HFF-Myc (cell line): Measurements from ENCODE around the gene DDX39B.

ENCODE experiments used
- DNase-seq: peaks from one replicate; pipeline ENCODE4 v3.0.0-alpha.2; 2011; ENCODE audit warnings: low read depth; ENCODE audit errors: extremely low read depth
- H3K4me3 ChIP-seq: replicated peaks from 2 replicates; pipeline ENCODE4 v1.5.1; 2011; ENCODE audit warnings: low read depth, mild to moderate bottlenecking, control low read depth, low read length
- CTCF ChIP-seq: IDR thresholded peaks from 2 replicates; pipeline ENCODE4 v1.5.1; 2012; ENCODE audit warnings: mild to moderate bottlenecking, low read depth, low read length, control low read depth; ENCODE audit errors: missing control alignments

DDX39B gene

GRCh38 chr6:31531771-31532643 is 9.8 kb downstream of the DDX39B start:
- TF ChIP-seq CTCF: no peak
- no peak overlapping the region for H3K4me3 ChIP-seq
- DNase-seq: no peak

- no peak overlapping the region for H3K4me3 ChIP-seq
- no peak for TF ChIP-seq CTCF
- no peak for DNase-seq
These were observed 10.6 kb downstream of the DDX39B start for GRCh38 chr6:31531162-31531561.

GRCh38 chr6:31530659-31531058 is 11.1 kb downstream of the DDX39B start:
- no peak for TF ChIP-seq CTCF
- no peak for DNase-seq
- H3K4me3 ChIP-seq: no peak overlapping the region

- no peak for DNase-seq
- H3K4me3 ChIP-seq: no peak overlapping the region
- no peak for TF ChIP-seq CTCF
These were observed 12.3 kb downstream of the DDX39B start for GRCh38 chr6:31529329-31530150.

GRCh38 chr6:31528821-31529328 is 12.9 kb downstream of the DDX39B start, which contains the start of gene MCCD1:
TSS of gene MCCD1 (plus strand) at chr6:31528962. CDS start at chr6:31529015, 53 bp downstream.
- DNase-seq: no peak
- no peak within 1 kb of the TSS for H3K4me3 ChIP-seq
- no peak for TF ChIP-seq CTCF

- no peak for TF ChIP-seq CTCF
- no peak for DNase-seq
- no peak overlapping the region for H3K4me3 ChIP-seq
These were observed 13.5 kb downstream of the DDX39B start for GRCh38 chr6:31528307-31528777.
